HL-60 (cell line): Measurements from ENCODE around the gene UBALD1.

Experiments
- CTCF ChIP-seq: IDR thresholded peaks from one replicate; pipeline ENCODE4 v1.5.1; 2011; ENCODE audit warnings: low read length, control low read depth, inconsistent platforms; ENCODE audit not compliant: insufficient read depth
- GABPA ChIP-seq: IDR thresholded peaks from 2 replicates; pipeline ENCODE4 v1.6.1; 2012; ENCODE audit warnings: low read depth
- POLR2AphosphoS5 ChIP-seq: IDR thresholded peaks from 2 replicates; pipeline ENCODE4 v1.6.1; 2012; ENCODE audit warnings: low read depth
- SPI1 ChIP-seq: IDR thresholded peaks from 2 replicates; pipeline ENCODE4 v1.6.1; 2012; ENCODE audit warnings: low read depth, mild to moderate bottlenecking, borderline replicate concordance
- TF ChIP-seq, protein P1 (sequence below): IDR thresholded peaks from 2 replicates; pipeline ENCODE4 v1.6.1; 2012; ENCODE audit warnings: low read depth; ENCODE audit not compliant: insufficient replicate concordance

GRCh38 chr16:4612474-4612931, 2.2 kb downstream of the UBALD1 start:
- TF ChIP-seq CTCF: no peak
- no peak for TF ChIP-seq GABPA
- no peak for TF ChIP-seq POLR2AphosphoS5
- no peak for TF ChIP-seq SPI1
- TF ChIP-seq, protein P1, sequence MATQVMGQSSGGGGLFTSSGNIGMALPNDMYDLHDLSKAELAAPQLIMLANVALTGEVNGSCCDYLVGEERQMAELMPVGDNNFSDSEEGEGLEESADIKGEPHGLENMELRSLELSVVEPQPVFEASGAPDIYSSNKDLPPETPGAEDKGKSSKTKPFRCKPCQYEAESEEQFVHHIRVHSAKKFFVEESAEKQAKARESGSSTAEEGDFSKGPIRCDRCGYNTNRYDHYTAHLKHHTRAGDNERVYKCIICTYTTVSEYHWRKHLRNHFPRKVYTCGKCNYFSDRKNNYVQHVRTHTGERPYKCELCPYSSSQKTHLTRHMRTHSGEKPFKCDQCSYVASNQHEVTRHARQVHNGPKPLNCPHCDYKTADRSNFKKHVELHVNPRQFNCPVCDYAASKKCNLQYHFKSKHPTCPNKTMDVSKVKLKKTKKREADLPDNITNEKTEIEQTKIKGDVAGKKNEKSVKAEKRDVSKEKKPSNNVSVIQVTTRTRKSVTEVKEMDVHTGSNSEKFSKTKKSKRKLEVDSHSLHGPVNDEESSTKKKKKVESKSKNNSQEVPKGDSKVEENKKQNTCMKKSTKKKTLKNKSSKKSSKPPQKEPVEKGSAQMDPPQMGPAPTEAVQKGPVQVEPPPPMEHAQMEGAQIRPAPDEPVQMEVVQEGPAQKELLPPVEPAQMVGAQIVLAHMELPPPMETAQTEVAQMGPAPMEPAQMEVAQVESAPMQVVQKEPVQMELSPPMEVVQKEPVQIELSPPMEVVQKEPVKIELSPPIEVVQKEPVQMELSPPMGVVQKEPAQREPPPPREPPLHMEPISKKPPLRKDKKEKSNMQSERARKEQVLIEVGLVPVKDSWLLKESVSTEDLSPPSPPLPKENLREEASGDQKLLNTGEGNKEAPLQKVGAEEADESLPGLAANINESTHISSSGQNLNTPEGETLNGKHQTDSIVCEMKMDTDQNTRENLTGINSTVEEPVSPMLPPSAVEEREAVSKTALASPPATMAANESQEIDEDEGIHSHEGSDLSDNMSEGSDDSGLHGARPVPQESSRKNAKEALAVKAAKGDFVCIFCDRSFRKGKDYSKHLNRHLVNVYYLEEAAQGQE: no peak
